ENCODE measurements around the gene LY6G6D. TPM values are rescaled to one million over a fixed set of nuclear protein-coding genes. Genes with fewer than 3 reads are reported as not detected.

The LY6G6D gene
- total RNA-seq, 1 experiment from 2014 or later, result not detected

DNA sequence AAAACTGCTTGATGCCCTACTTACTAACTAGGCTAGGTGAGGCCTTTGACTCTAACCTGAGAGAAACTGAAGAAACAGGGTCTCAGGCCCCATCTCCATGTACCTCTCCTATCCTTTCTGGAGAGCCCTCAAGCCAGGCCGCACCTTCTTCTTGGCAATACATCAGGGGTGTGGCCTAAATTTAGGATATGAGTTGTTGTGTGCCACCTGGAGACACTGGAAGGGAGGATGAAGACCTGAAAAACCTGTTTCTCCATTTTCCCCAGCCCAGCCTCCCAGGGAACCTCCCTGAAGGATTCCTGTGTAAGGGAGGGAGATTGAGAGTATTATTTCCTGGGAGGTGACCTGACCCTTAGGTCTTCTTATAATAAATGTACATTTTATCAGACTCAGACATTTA lies 3.1 kb downstream of the LY6G6D start:
- no peak for DNase-seq (ENCODE audit: low read depth)

DNA sequence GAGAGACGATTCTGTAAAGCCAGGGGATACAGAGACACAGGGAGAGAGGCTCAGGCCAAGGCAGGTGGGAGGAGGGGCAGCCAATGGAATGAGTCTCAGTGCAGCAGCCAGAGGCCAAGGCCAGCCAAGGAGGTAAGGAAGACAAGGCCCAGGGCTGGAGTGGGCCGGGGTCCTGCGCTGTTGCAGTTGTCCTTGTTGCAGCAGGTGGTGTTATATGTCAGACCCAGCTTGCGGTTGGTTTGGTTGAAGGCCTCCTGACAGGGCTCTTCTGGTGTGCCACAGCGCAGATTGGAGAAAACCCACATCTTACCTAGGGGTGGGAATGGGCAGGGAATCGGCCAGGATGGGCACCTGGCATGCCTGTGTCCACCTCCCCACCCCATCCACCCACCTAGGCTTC lies 3.9 kb downstream of the LY6G6D start:
- DNase-seq (ENCODE audit: low read depth), result no peak

DNA sequence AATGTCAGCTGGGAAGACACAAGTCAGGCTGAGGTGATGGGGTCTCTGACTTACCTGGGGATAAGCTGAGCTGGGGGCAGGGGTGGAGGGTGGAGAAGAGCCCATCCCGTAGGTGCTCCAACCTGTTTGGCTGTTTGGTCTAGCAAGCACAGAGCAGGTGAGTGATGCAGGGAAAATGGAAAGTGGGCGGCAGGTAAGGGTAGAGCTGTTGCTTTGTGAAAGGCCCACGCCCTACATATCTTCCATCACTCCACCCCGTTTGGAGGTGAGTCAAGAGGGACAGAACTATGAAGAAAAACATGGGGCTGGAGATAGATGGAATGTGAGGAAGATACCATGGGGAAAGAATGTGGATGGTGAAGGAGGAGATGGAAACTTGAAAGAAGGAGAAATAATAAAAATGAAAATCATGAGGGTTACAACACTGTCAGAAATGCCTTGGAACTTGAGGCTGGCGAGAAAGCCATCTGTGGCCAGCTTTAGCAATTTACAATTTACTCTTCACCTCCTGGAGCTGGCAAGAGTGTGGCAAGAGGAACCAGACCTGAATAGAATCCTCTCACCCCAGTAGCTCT lies 5.1 kb downstream of the LY6G6D start:
- no peak for DNase-seq (ENCODE audit: low read depth)

DNA sequence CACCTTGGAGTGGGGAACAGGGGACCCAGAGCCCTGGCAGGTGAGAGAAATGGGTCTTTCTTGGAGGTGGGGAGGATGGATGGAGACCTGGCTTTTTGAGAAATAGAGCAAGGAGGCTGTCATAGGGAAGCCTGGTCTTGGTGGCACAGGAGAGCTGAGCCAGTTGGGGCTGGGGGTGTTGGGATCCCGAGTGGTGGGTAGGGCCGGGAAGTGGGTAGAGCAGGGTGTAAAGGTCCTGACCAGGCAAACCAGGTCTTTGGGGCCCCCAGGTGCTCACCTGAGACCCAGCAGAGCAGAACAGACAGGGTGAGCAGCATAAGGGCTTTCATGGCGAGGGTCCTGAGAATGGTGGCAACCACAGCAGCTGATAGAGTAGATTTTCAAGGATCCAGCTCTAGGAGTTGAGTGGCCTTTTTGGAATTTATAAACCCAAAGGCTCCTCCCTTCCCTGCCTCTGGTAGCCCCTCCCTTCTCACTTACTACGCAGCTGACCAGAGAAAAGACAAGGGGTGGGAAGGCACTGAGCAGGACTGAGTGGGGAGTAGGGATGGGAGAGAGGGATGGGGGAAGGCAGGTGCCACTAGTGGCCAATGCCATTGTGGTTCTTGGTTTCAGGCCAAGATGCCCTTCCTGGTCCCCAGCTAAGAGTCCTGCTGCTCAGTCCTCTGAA lies 6.3 kb downstream of the LY6G6D start, which contains the start of gene LY6G6C:
LY6G6C (minus strand) TSS at position 396 of the 670 bp plus-strand sequence; CDS start at position 329, 67 bp downstream.
- DNase-seq (ENCODE audit: low read depth), result no peak

DNA sequence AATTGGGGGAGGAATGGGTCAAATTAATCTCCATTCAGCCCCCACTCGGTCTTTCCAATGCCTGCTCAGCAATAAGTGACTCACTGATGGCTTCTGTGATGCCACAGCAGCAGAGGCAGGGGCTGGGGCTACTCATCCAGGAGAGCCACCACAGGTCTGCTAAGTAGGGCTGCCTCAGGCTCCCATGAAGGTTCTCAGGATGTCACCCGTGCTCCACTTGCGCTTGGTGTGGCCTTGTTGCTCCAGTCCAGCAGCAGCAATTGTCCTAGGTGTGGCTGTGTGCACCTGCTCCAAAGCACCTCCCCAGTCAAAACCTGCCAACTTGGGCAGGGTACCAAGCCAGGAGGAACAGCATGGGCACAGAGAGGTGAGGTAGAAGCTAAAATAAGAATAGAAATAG lies 7.0 kb downstream of the LY6G6D start:
- no peak for DNase-seq (ENCODE audit: low read depth)

DNA sequence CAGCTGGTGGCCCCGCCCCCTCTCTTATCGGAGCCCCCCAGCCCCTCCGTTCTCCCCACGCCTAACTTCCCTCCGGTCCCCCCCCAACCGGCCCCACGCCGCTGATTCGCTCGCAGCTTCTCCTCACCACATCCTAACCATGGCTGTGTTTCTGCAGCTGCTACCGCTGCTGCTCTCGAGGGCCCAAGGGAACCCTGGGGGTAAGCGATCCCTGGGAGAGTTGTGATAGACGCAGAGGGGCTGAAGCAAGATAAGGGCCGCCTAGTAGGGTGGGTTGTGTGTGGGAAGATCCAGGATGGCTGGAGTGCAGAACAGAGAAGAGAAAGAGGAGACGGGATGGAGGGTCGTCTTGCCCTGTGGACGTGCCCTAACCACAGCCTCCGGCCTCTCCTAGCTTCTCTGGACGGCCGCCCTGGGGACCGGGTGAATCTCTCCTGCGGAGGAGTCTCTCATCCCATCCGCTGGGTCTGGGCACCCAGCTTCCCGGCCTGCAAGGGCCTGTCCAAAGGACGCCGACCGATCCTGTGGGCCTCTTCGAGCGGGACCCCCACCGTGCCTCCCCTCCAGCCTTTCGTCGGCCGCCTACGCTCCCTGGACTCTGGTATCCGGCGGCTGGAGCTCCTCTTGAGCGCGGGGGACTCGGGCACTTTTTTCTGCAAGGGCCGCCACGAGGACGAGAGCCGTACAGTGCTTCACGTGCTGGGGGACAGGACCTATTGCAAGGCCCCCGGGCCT lies 8.3 kb downstream of the LY6G6D start, which contains the start of gene MPIG6B:
MPIG6B (plus strand) TSS at position 129 of the 735 bp plus-strand sequence; CDS start at position 140, 11 bp downstream.
- no peak for DNase-seq (ENCODE audit: low read depth)

DNA sequence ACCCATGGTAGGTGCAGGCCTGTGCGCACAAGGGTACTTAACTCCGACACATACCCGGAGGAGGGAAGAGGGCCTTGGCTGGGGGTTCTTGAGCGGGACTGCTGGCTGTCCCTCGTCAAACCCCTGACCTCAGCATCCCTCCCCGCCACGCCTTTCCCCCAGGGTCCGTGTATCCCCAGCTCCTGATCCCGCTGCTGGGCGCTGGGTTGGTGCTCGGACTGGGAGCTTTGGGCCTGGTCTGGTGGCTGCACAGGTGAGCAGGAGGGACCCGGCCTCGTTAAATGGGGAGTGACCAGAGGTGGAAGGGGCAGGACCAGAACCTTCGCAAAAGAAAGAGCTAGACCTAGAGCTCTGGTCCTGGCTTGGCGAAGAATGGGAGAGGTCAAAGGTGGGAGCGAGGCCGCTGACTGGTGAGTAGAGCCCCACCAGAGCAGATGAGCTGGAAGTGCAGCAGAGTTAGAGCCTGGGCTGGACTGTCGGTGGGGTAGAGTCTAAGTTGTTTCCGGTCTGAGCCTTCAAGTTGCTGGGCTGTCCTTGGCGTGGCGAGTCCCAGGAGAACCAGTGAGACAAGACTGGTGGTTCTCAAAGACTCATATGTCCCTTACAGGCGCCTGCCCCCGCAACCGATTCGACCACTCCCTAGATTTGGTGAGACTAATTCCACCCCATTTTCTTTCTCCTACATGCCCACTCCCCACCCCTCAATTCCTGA lies 9.0 kb downstream of the LY6G6D start:
- no peak for DNase-seq (ENCODE audit: low read depth)

DNA sequence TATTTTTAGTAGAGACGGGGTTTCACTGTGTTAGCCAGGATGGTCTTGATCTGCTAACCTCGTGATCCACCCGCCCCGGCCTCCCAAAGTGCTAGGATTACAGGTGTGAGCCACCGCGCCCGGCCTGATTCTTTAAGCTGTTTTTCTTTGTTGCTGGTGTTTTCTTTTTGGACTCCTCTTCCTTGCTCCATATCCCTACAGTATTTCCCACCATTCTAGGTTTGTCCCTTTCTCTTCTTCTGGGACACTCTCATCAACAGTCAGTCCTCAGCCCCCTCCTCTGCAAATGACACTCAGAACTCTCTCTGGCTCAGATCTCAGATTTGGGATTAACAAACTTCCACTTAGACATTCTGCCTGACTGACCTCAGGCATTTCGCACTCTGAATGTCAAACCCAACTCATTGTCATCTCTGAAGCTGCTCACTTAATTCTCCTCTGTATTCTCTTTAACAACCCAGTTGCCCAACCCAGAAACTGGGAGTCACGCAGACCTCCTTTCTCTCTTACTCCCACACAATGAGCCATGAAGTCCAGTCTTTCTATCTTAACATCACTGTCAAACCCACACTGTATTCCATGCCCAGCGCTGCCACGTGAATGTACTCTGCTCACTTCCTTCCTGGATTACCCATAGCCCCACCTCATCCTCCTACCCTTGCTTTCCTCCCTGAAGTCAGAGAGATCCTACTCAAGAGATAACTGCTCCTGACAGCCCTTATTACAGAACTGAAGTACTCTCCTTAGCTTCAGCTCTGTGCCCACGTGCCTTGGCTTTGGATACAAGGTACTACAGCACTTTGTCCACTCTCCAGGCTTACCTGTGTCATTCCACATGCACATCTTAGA lies 10.6 kb downstream of the LY6G6D start:
- DNase-seq (ENCODE audit: low read depth), result no peak

DNA sequence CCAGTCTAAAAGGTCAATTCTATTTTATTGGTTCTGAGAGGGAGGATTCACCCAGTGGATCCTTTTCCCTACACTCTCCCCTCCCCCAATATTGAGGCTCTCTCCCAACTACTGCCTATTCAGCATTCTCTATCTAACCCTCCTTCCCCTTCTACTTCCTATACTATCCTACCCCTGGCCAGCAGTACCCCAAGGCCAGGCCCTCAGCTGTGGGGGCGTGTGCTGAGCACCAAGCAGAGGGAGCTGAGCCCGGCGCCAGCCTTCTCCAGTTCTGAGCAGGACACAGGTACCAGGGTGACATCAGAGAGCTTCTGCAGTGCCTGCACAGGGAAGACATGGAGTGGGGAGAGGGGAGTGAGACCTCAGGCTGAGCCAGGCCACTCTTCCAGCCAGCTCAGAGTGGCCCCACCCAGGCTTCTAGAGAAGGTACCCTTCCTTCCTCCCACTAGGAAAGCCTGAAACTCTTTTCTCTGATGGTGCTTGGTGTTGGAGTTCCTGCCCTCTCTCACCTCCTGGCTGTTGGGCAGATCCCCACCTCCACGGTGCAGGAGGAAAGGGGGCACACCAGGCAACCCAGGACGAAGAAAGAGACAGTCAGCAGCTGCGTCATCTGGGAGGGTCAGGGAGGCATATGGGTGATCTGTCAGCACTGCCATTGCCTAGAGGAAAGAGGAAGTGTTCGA lies 12.0 kb downstream of the LY6G6D start:
- DNase-seq (ENCODE audit: low read depth), result no peak

DNA sequence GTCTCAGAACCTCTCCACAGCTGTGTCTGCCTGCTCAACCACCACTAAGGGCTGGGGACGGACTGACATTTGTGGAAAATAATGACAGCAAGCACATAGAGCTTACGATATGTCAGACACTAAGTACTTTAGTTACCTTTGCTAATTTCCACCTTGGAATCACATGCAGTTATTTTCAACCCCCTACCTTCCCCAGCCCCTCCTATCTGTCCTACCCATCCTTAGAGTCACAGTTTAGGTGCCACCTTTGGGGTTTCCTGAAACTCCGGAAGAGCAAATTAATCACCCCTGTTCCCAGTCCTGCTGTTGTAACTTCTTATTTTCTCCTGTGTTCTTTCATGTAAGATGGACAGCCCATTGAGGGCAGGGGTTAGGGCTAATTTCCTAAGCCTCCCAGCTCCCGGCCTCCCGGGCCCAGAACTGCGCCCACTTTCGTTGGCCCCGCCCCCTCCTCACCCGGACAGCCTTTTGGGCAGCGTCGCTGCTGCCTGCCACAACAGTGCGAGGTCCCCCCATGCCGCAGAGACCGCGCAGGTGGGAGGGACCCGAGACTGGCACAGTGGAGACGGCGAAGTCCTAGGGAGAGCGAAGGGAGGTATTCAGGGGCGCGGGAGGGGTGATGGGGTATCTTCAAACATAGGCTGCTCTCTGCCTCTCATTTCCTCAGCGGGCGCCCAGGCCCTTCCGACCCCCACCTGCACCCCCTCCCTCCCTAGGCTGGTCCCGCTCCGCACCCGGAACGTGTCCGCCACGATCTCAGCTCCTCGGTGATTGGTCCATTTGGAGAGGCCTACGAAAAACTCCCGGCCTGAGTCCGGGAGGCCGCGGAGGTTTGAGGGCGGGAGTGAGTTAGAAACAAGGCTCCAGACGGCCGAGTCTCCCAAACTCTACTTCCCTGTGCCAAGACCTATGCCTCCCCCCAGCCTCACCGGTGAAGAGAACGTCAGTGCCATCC lies 12.8 kb downstream of the LY6G6D start:
- no peak for DNase-seq (ENCODE audit: low read depth)

DNA sequence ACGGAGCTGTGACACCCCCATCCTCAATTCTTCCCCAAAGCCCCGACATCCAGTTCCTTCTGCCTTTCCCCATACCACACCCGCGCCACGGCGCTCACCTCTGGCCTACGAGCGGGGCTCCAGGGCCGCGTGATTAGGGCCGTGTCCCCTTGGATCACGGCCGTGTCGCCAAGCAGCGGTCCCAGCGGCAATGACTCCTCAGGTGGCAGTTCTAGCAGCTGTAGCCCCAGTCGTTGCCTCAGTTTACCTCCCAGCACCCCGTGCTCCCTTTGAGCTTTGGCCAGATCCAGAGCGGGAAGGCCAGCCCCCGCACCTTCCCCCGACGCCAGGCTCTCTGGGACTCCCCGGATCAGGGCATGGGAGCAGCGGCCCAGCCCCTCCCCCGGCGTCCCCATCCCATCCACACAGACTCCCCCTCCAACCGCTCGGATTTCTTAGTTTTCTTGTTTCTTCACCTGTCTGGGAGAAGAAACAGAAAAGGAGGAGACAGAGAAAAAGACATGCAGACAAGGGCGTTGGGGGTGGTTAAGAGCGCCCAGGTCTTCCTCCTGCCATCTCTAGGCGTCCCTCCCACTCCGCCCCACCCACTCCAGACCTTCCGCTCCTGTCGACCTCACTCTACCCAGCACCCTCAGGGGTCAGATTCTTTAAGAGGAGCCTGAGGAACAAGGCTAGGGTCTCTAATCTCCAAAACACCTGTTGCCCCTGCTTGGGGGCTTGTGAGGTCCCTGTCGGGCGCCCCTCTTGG lies 13.8 kb downstream of the LY6G6D start, which contains the start of gene DDAH2:
DDAH2 (minus strand) TSS at position 533 of the 748 bp plus-strand sequence; CDS start at position 395, 138 bp downstream.
- no peak for DNase-seq (ENCODE audit: low read depth)

DNA sequence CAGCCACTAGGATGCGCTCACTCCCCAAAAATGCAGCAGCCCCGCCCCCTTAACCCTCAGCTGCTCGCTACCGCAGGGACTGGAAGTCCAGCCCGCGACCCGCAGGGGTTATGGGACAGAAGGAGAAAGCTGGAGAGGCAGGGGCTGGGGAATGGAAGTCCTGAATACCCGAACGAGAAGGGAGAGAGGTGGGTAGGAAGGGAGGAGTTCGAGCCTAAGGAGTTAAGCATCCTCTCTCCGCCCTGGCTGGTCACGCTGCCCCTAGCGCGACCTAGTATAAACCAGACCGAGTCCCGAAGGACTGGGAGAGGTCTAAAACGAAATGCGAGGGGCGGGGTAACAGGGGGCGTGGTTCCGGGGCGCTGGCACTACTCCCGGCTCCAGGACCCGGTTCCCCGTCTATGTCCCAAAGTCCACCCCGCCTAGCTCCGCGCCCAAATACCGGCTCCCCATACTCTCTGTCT lies 14.4 kb downstream of the LY6G6D start:
- DNase-seq (ENCODE audit: low read depth), result peak; percentile 87

DNA sequence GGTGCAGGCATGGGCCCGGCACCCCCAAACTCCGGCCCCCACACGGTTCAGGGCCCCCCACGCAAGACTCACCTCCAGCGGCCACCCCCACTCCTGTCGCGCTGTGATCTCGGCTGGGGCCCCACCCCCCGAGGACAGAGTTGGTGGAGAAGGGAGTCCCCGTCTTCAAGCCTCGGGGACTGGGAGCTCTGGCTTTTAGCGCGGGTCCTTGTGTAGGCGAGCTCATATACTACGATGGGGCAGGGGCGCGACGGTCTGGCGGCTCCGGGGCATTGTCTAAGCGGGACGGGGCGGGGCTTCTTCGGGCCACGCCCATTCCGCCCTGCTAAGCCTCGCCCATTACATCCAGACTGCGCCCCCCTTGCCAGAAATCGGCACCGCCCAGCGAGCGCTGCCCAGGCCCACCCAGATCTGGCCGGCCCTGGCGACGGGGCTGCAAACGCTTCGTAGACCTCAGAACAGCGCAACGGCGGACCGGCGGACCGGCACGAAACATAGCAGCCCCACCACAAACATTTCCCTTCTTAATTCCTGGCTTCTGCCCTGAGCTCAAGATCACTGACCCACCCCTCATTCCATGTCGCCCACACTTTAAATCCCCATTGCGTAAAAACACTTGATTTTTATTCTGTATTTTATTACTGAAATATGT lies 15.0 kb downstream of the LY6G6D start:
- DNase-seq (ENCODE audit: low read depth), result peak; percentile 88

DNA sequence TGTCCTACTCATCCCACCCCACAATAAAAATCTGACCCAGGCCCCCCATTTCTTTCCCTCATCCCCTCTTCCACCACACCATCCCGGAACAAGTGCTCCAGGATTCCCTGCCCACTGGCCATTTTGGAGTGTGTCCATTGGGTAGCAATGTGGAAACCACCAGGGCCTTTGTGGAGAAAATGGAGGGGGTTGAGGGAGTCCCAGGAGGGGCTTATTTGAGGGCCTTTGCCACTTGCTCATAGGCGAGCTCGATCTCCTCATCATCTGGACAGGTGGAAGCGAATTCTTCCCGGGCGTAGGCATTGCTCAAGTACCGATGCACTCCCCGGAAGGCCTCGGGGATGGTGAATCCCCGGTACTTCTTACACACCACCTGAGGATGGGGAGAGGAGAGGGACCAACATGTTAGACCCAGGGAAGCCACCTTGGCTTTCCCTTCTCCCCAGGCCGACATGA lies 15.5 kb downstream of the LY6G6D start:
- DNase-seq (ENCODE audit: low read depth), result no peak

DNA sequence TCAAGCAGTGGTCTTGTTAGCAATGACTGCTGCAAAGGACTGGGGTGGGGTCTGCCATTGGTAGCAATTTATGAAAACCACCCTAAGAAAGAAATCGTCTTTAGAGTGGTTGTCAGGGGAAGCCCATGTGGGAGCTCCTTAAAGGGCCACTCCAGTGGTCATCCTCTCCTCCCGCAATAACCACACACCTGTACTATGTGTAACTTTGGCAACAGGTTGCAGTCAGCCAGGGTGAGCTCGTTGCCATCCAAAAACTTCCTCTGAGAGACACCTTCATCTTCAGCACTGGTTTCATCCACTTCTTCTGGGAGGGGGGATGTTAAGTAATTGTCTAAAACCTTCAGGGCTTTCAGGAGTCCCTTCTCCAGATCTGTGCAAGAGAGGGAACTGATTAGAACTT lies 16.9 kb downstream of the LY6G6D start:
- DNase-seq (ENCODE audit: low read depth), result no peak

DNA sequence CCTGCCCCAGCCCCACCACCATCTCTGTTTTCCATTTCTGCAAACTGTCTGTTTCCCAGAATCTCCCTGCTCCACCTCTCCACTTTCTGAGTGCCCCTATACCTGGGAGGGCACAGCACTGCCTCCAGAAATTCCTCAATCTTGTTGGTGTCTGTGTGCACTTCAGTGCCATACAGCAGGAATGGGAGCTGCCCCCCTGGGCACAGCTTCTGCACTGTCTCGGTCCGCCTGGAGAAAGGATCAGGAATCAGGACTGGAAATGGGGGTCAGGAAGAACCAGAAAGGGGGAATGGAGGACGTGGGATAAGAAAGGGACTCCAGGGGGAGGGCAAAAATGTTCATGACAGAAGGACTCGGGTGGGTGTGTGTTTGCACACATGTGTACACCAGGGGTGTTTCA lies 18.6 kb downstream of the LY6G6D start:
- DNase-seq (ENCODE audit: low read depth), result no peak

DNA sequence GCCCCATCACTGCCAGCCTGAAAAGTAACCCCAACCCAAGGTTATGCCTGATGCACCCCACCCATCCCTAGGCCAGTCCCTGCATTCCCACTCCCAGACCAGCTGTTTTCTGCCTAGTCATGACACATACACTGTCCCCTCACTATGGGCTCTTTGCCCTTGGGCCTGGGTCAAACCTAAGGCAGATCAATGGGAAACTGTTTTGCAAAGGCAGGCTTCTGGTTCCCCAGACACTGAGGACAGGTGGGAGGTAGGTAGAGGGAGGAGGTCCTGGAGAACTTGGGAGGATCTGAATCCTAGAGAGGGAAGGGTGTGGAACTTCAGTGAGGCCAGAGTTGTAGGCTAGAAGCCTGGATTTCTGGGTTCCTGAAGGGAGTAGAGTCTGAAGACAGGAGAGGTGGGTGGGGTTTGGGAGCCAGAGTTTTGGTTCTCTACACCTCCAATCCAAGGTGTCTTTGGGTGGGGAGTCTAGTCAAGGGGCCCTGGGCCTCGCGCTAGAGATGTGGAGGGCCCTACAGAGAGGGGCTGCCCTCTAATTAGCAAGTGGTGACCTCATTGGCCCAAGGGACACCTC lies 19.2 kb downstream of the LY6G6D start:
- DNase-seq (ENCODE audit: low read depth), result no peak
